Activated CD4-positive, alpha-beta T cell treated with anti-CD3 and anti-CD28 coated beads, Interleukin-2, amount 50 U/mL, for 48 hours (primary cell): Measurements from ENCODE around the gene NPC2.

ENCODE experiments used
- DNase-seq, 2 experiments: peaks; one replicate each; pipeline ENCODE4 v3.0.0-alpha.2; 2020

Gene NPC2

DNA sequence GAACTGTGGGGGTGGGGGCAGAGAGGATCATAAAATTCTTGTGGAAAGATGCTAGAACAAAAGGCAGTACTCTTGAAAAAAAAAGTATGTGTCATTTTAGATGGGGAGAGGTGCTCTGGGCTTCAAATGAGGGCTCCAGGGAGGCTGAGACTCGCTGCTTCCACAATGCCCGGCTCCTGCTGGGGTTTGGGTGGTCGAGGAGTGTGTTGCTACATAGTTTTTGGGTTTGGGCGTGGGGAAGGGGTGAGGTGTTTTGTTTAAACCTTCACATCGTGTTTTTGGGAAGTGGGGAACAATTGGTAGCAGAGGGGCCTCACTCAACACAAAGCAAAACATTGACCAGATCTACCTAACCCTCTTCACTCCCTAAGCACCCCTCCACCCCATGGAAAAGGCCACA is 8.6 kb upstream of the NPC2 start:
- DNase-seq, result no peak

DNA sequence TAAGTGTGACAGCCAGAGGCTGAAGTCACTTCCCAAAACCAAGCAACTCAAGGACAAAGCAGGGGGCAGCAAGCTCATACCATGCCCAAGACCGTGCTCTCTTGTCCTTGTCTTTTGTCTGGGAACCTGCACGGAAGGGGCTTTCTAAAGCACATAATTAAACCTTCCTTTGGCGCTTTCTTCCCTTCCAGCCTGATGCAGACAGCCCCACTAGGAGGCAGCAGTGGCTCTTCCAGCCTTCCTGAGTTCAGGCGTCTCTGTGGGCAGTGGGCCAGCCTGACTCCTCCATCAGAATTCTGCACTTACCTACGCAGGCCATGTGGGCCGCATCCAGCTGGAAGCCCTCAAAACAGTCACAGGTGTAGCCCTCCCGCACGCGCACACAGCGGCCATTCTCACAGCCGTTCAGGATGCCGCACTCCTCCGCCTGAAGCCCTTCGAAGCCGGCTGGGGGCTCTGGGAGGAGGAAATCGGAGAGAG is 8.1 kb upstream of the NPC2 start:
- no peak for DNase-seq

DNA sequence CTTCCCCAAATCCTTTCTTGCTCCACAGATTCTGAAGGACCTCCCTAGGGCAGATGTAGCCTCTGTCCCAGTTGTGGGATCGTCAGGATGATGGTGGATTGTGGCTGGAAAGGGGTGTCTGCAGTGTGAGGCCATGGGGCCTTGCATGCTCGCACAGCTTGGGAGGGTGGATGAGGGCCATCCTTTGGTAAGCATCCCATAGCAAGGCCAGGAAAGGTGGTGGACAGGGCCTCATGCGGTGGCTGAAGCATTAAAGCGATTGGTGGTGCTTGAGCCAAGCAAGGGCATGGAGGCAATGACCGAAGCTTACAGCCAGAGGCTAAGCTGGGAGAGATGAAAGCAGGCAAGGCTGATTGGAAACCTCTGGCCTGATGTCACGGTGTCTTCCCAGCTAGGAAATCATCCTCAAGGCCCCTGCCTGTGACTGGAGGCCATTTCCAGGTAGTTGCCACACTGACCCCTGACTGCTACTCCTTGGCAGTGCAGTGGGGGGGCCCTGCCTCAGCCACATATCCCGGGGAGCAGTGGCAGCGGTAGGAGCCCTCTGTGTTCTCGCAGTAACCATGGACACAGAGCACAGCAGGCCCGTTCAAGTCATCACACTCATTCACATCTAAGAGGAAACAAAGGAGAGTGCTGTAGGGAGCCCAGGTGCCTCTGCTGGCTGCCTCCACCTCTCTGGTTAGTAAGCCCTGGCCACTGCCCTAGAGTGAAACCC is 7.5 kb upstream of the NPC2 start:
- DNase-seq, result no peak

DNA sequence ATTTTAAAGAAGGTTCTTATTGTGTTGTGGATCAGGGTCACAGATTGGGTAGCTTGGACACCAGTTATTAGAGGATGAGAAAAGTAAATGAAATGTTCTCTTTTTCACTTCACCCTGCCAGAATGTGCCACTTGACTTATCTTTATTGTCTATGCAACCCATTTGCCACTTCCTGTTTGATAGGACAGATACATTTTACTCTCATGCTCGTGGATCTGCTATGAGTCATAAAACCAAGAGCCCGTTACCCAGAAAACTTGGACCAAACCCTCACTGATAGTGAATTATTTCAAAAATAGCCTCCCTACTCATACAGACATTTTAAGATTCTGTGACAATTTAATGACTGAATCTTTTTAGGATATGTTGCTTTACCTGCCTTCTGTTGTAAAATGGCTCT is 2.3 kb upstream of the NPC2 start:
- no peak for DNase-seq

DNA sequence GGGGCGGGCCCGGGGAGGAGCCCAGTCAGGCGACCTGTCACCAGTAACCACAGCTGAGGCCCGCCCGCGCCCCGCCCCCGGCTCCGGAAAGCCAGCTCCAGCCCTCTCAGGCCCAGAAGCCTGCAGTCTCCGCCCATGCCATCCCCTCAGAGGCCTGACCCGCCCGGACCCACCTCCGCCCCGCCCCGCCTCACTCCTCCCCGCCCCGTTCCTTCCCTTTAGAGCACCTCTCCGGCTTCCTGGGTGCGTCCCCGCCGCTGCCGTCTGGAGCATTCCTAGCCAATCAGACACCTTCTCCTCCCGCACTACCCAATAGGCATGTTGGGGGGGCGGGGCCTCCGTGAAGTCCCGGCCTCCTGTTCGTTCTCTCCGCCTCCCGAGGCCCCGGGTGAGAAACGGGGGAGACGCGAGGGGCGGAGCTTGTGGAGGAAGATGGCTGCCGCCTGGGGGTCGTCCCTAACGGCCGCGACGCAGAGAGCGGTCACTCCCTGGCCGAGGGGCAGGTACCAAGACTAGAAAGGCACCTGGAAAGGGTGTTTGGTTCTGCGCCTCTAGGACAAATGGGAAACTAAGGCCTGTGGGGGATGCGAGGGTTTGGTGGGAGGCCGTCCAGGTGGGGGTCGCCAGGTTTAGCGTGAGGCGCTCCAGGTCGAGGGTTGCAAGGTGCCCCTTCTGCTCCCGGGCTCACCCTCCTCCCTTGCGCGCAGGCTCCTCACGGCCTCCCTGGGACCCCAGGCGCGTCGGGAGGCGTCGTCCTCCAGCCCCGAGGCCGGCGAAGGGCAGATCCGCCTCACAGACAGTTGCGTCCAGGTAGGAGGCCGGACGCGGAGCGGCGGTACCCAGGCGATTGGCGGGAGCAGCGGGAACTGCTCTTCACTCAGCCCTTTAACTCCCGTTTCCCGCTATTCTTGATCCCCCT is 497 bp upstream of the NPC2 start, which contains the start of gene ISCA2:
TSS of gene ISCA2 (plus strand) at position 423 of the 919 bp plus-strand sequence. CDS start at position 433, 10 bp downstream.
- peak; percentile 100 for DNase-seq

DNA sequence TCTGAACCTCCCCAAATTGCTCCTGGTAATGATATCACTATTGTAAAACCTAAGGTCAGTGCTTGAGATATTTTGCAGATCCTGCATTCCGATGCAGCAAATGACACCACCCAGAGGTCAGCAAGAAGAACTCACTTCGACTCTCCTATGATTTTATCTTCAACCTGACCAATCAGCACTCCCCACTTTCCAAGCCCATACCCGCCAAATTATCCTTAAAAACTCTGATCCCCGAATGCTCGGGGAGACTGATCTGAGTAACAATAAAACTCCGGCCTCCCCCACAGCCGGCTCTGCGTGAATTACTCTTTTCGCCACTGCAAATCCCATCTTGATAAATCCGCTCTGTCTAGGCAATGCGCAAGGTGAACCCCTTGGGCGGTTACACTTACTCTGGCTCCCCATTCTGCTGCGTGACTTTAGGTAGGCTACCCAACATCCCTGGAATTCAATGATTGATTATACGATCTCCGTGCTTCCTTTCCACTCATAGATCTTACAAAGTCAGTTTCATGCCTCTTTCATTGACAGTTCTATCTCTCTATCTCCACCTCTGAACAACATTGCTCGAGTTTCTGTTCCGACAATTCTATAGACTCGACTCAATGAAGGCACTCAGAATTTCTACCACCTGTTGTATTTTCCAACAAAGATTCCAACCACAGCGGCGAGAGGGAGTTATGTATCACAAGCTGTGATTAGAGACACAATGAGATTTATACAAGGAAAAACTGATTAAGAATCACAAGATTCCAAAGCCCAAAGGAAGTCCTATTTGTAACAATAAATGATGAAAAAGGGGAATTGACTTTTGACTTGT is 939 bp downstream of the NPC2 start:
- DNase-seq, result peak in 1 of 2 experiments; percentile 11

DNA sequence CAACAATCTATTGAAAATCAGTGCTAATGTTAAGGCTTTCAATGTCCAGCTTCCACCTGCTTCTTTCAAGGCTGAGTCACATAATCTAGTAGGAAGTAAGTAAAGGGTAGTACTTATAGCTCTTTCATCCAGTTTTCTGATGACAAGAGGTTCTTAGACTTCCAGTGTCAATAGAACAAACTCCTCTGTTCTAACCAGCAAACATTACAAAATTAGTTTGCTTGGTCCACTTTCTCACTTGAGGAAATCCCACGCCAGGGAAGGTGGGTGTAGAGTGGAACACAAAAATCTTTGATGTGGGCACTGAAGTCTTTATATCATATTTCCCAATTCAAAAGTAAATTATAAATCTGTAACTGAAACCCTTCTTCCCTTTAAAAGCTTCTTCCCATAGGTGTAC is 2.6 kb downstream of the NPC2 start:
- no peak for DNase-seq

DNA sequence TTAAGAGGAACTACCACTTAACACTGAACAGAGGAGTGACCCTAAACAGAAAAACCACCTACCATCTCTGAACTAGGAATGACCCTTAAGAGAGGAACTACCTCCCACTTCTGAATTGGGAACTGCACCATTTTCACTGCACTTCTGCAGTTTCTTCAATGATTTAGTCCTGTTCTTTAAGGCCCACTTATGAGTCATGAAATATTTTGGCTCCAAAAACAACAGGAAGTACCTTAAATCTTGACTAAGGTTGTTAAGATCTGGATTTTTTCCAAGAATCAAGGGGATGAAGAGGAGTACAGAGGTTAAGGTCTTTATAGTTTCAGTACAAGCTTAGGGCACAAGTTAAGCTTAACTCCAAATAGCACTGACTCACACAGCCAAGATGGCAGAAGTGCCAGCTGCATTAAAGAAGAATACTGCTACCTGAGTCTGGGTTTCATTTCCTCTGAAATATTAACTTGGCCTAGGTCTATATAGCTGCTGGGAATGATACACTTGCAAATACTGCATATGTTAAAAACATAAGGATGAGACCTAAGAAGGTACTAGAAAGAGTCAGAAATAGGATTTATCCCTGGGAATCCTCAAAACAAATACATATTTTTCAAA is 4.2 kb downstream of the NPC2 start:
- DNase-seq, result no peak

DNA sequence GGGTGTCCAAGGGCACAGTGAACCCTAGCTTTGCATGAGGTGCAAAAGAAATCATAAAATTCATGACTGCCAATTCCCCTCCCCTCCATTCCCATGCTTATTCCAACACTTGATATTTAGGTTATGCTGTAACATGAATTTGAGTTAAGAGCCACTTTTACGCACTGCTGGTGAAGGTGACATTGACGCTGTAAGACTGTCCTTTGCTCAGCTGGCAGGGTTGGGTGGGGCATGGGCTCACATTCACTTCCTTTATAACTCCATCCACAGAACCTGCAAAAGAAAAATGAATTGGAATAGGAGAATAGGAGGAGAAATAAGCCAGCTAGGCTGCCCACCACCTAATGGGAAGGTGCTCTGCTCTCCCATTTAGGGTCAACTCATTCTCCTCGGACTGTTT is 6.9 kb downstream of the NPC2 start:
- no peak for DNase-seq

DNA sequence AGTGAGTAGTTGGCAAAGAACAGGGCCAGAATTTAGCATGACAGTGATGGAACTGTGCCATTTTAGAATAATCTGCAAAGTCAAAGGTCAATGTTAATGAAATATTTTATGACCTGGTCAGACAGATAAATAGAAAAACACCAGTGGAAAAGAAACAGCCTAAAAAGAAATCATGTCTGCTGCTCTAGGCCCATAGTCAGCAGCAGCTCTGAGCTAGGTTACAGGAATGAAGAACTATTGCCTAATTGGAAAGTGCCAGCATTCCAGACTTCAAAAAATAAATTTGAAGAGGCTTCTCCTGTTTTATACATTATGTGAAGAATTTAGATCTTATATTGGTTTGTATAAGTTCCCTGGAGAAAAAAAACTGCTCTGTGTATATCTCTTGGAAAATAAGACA is 9.8 kb downstream of the NPC2 start:
- no peak for DNase-seq

DNA sequence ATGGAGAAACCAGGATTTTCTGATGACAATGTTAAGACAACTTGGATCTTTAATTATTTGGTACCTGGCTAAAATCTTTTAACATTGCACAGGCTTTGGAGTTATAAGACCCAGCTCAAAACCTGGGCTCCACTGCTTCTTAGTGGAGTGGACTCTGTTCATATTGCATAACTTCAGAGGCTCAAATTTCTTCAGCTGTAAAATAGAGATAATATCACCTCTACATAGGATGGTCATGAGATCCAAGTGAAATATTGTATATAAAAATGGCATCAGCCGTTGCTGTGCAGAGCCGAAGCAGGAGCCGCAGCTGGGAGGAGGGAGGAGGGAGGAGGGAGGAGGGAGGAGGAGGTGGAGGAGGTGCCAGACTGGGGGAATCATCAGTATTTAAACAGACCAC is 10.5 kb downstream of the NPC2 start:
- no peak for DNase-seq

DNA sequence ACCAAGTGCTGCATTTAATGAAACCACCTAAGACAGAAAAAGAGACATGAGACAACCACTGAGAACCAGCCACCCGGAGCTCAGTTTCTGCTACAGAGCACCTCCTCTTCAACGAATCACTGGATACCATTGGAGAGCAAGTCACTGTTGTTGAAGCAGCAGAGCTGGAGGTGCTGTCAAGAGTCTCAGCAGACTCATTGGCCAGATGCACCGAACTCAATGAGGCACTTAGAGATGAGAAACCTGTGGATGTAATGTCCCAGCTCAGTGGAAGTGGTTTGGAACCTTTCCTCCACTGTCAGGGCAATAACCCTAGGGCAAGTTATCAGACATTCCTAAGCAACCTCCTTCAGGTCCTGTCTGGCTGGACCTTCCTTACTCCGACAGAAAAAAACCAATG is 13.1 kb downstream of the NPC2 start:
- no peak for DNase-seq

DNA sequence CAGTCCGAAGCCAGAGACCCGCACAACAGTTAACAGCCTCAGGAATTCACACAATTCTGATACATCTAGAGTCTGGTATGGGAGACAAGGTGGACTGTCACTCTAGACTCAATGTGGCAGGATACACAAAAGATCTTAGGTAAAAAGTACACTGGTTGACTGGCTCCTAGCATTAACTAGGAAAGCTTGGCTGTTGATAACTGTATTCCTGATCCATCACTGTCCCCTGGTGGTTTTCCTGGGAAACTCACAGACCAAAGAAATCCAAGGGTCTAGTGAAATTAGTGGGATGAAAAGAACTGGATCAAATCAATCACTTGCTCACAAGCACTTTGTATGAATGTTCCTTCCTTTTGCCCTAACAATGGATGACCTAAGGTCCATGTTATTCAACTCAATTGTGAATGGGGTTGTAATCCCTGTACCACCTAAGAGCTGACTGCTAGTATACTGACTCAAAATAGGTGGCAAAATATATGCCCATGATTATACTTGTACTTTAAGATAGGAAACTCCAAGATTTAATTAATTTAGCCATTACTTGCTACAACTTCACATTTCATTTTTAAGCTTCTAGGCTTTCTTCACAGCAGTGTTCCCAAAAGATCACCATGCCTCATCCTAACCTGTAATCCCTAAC is 14.0 kb downstream of the NPC2 start:
- DNase-seq, result no peak

DNA sequence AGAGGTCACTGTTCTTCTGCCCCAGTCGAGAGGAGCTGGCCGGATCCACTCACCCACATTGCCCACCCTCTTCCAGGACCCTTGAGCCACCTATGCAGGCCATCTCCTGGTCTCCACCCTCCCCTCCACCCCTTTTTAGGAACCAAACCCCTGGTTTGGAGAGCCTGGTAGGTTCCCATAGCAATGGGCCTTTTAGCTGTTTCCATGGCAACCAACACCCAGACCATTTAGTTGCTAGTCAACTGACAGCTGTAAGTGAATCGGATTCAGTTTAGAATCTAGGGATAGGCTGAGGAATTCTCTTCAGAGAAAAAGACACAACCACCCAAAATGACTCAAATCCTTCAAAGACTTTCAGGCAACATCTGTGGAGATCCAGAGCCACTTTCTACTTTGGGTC is 16.5 kb downstream of the NPC2 start:
- no peak for DNase-seq

DNA sequence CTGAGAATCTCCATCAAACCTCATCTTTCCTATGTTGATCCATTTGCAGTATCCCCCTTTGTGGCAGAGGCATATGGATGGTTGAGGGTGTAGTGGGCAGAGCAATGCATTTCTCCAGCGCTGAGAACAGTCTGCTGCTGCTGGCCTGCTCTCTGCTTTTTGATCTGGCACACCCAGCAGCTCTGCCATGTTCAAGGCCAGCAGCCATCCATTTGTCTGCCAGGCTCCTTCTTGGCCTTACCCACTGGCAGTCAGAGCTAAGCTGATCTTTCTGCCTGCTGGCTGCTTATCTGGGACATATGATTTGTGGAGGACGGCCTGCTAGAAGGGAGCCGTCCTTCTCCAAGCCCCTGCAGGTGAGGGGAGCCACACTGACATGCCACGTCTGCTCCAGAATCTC is 17.0 kb downstream of the NPC2 start:
- no peak for DNase-seq

DNA sequence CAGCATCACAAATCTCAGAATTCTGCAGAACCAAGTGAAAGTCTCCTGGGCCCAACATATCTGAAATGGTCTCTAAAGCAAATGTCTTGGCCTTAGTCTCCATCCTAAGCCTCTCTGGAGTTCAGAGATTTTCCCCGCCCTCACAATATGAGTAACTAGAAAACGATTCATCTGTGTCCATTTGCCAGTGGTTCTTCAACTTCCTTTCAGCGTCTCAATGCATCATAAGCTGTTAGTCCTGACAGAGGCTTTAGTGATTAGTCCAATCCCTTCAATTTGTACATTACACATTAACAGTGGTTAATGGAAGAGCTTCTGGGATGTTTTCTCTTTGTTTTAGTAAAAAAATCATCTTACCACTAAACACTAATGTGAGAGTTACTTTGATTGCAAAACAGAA is 17.4 kb downstream of the NPC2 start:
- DNase-seq, result no peak

DNA sequence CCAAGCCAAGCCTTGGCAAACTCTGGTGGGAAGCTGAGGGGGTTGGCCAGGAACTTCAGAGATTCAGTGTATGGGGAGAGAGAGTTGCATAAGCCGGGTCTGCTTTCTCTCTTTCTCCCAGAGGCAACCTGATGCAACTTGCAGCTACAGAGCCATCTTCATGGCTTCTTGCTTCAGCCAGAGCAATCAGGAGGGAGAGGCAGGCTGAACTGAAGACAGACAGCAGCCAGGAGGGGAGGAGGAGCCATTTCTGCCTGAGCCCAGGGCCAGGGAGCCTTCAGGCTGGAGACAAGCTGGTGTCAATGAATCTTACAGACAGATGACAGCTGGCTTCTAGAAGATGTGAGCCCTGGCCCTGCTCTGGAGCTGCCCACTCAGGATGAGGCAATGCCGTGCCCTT is 18.7 kb downstream of the NPC2 start:
- DNase-seq, result no peak

DNA sequence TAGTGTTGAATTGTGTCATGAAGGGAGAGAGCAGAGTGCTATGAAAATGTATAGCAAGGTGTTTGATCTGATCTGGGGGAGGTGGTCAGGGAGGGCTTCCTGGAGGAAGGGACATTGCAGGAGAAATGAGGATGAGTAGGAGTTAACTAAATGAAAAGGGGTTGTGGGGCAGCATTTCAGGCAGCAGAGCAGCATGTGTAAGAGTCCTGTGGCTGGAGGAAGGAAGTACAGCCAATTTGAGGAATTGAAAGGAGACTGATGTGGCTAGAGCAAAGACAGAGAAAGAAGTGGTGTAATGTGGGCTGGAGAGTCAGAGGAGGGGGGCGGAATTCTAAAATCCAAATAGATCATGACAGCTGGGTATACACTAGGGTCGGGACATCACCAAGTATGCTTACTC is 20.5 kb downstream of the NPC2 start:
- DNase-seq, result no peak

DNA sequence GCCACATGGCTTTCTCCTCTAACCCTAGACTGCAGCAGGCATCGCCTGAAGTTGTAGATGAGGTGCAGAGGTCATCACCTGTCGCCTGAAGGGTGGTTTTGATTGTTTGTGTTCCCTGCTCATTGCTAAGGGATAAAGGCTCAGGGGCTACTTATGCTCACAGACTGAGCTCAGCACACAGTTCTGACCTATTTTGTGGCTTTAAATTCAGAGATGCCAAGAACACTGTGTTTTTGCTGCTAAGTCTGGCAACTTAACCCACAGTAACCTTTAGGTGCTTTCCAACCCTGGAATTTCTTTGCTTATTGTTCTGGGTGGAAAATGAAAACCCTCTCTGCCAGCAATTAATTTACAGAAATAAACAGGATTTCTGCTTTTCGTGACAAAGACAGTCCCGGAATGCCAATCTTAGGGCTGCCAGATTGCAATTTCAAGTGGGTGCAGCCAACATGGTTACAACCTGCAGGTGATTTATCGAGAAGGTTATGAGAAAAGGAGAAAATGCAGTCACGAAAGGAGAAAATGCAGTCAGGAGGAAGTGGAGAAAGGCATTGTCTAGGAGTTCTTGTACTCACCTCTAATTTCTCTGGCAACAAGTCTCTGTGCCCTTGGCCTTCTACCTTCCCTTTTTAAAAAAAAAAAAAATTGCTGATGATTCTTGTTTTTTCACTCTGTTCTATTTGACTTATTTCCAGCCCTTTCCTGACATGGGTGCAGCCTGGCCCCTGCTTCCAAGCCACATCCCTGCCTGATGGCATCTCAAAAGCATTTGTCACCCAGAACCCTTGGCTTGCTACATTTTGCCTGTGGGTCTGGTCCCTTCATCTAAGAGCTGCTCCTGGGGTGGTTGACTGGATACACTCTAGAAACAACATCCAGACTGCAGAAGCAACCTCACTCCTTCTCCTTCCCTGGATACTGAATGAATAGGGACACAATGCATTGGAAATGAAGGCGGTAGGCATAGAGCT is 23.3 kb downstream of the NPC2 start:
- DNase-seq, result no peak

DNA sequence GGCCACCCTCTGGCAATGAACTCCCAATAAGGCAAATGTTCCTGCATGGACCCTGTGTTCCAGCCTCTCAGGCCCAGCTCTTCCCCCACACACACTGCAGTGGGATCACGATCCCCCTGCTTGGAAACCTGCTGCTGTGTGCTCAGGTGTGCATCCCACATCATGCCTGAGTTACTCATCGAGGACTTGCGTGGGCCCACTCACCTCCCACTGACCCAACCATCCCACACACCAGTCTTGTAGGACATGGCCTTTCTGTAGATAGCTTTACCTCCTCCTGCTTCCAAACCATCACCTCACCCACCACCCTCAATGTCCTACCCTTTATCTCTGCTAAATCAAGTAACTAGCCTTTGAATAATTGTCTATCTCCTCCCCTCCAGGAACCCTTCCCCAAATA is 24.6 kb downstream of the NPC2 start:
- DNase-seq, result no peak

DNA sequence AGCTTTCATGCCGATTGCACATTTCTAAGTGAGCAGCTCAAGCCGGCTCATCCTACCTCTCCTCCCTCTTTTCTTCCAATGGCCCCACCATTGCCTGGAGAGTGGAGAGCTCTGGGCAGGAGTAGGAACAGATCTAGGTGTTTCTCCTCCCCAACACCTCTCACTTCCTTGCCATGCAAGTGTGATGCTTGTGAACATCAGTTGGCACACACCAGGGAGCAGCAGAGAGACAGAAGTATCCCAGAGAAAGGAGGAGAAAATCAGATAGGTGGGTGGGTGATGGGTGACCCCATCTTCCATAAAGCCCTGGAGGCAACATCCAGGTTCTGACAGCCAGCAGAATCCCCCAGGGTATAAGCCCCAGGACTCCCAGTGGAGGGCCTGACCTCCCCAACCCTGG is 27.8 kb downstream of the NPC2 start:
- DNase-seq, result no peak
